Astrocyte (in vitro differentiated cells and primary cell): ENCODE results near the gene GIT2.

ENCODE experiments used
- EZH2 ChIP-seq: IDR thresholded peaks from 2 replicates; pipeline ENCODE4 v1.6.1; 2012; ENCODE audit warnings: mild to moderate bottlenecking, low read length, inconsistent platforms; ENCODE audit not compliant: insufficient read depth
- TF ChIP-seq, protein P1 (sequence below): IDR thresholded peaks from 2 replicates; pipeline ENCODE4 v1.5.1; 2011; ENCODE audit warnings: low read depth, mild to moderate bottlenecking, inconsistent platforms, low read length, moderate library complexity; ENCODE audit not compliant: insufficient read depth

DNA sequence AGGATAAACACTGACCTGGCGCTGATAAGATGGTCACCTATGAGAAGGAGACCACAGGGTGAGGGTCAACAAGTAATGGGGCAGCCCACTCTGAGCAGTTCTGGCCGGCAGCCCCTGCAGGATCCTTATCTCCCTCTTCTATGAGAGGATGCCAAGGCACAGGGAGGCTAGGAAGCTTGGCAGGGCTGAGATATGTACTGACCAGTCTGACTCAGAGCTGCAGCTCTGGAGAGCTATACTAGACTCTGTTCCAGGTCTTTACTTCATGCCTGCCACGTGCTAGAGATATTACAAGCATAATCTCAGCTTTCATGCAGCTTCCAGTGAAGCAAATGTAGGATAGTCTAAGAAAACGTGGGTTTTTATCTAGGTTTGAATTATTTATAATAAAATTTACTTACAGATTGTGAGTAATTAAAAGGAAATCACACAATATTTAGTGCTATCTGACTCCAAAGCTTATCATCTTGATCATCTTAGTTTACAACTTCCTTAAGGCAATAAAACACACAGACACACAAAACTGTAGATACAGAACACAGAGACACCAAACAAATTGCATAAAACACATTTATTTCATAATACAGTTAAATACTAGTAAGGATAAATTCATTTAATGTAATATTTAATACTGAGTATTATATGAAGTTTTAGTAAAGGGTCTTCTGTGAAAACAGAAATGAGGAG lies 32.3 kb downstream of the GIT2 start:
- TF ChIP-seq, protein P1, sequence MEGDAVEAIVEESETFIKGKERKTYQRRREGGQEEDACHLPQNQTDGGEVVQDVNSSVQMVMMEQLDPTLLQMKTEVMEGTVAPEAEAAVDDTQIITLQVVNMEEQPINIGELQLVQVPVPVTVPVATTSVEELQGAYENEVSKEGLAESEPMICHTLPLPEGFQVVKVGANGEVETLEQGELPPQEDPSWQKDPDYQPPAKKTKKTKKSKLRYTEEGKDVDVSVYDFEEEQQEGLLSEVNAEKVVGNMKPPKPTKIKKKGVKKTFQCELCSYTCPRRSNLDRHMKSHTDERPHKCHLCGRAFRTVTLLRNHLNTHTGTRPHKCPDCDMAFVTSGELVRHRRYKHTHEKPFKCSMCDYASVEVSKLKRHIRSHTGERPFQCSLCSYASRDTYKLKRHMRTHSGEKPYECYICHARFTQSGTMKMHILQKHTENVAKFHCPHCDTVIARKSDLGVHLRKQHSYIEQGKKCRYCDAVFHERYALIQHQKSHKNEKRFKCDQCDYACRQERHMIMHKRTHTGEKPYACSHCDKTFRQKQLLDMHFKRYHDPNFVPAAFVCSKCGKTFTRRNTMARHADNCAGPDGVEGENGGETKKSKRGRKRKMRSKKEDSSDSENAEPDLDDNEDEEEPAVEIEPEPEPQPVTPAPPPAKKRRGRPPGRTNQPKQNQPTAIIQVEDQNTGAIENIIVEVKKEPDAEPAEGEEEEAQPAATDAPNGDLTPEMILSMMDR = no peak
- TF ChIP-seq EZH2 = no peak
